A673 (cell line): Measurements from ENCODE around the gene CDKN2A.

Experiments used
- EZH2 ChIP-seq: fragments of 200-600 bp; sonication (generic); IDR thresholded peaks from 2 replicates; pipeline ENCODE4 v1.6.1; 2017; ENCODE audit warnings: borderline replicate concordance, low read depth, mild to moderate bottlenecking, mixed read lengths, antibody characterized with exemption, low read length; ENCODE audit not compliant: poor library complexity, severe bottlenecking
- TF ChIP-seq, protein P1 (sequence below): fragments of 300-800, 200-600 bp; sonication (generic); conservative IDR thresholded peaks from 2 replicates; pipeline ENCODE4 v1.5.1; 2017; ENCODE audit warnings: low read depth, mild to moderate bottlenecking, antibody characterized with exemption, low read length, moderate library complexity, mixed read lengths

DNA sequence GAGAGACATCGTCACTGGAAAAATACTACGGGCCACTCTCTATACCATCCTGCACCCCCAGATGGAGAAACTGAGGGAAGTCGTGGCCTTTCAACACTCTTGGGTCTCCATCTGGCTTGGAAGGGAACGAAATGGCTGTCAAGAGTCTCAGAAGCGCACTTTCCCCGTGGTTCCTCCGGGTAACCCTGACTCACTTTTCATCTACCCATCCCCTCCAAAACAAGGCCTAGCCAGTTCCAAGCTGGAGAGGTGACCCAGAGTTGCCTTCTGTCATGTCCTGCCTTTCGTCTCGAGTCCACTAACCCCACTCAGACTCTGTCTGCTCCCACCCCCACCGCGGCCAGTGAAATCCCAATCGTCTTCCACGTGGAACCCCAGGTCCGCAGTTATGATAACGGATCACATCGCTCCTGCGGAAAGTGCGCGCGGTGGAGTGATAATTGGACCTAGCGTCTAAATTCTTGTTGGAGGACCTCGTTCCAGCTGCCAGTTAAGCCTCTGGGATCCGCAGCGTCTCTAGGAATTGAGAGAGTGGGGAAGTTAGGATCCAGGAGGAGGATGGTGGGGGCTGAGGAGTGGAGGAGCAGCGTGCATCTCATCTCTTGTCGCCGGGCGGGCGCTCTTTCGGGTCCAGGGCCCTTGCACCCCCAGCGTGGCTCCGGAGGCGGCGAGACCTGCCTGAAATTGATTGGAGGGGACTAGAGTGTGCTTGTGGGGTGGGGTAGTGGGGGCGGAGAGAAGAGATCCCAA is 4.6 kb downstream of the CDKN2A start:
- TF ChIP-seq EZH2 = no peak
- TF ChIP-seq, protein P1, sequence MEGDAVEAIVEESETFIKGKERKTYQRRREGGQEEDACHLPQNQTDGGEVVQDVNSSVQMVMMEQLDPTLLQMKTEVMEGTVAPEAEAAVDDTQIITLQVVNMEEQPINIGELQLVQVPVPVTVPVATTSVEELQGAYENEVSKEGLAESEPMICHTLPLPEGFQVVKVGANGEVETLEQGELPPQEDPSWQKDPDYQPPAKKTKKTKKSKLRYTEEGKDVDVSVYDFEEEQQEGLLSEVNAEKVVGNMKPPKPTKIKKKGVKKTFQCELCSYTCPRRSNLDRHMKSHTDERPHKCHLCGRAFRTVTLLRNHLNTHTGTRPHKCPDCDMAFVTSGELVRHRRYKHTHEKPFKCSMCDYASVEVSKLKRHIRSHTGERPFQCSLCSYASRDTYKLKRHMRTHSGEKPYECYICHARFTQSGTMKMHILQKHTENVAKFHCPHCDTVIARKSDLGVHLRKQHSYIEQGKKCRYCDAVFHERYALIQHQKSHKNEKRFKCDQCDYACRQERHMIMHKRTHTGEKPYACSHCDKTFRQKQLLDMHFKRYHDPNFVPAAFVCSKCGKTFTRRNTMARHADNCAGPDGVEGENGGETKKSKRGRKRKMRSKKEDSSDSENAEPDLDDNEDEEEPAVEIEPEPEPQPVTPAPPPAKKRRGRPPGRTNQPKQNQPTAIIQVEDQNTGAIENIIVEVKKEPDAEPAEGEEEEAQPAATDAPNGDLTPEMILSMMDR = no peak
